Choroid plexus epithelial cell (primary cell): ENCODE data around the gene DTNA.

ENCODE experiments used
- DNase-seq: peaks from one replicate; pipeline ENCODE4 v3.0.0-alpha.2; 2010; ENCODE audit warnings: low read depth
- H3K4me3 ChIP-seq: 2 replicates; pipeline ENCODE4 v1.5.1; 2011; ENCODE audit warnings: low read depth, mild to moderate bottlenecking, control low read depth, low read length, moderate library complexity
- CTCF ChIP-seq: conservative IDR thresholded peaks from 2 replicates; pipeline ENCODE4 v1.5.1; 2011; ENCODE audit warnings: low read depth, mild to moderate bottlenecking, control low read depth, inconsistent platforms, low read length, moderate library complexity

Gene DTNA

GRCh38 chr18:34880882-34881834 lies 171.1 kb downstream of the DTNA start:
- H3K4me3 ChIP-seq: no peak overlapping the region
- TF ChIP-seq CTCF: peak; percentile 42
- peak; percentile 60 for DNase-seq

- no peak for DNase-seq
- no peak for TF ChIP-seq CTCF
- H3K4me3 ChIP-seq: no peak overlapping the region
These were observed 174.3 kb downstream of the DTNA start for GRCh38 chr18:34884436-34884835.

- no peak for DNase-seq
- no peak for TF ChIP-seq CTCF
- no peak overlapping the region for H3K4me3 ChIP-seq
These were observed 176.1 kb downstream of the DTNA start for GRCh38 chr18:34886177-34886576.

- no peak for DNase-seq
- TF ChIP-seq CTCF: no peak
- no peak overlapping the region for H3K4me3 ChIP-seq
These were observed 177.9 kb downstream of the DTNA start for GRCh38 chr18:34887881-34888580.

- H3K4me3 ChIP-seq: no peak overlapping the region
- DNase-seq: no peak
These were observed 180.5 kb downstream of the DTNA start for GRCh38 chr18:34890486-34891085.

GRCh38 chr18:34892379-34892778 lies 182.3 kb downstream of the DTNA start:
- H3K4me3 ChIP-seq: no peak overlapping the region
- DNase-seq: no peak
- TF ChIP-seq CTCF: no peak

More at GRCh38 chr18:34890486-34891085, 180.5 kb downstream of the DTNA start:
- no peak for TF ChIP-seq CTCF
